Trophoblast cell (in vitro differentiated cells and primary cell): Measurements from ENCODE around the gene PFDN2.

ENCODE experiments used
- DNase-seq, 2 donors: peaks; one replicate each; pipeline ENCODE4 v3.0.0-alpha.2; 2016
- H2AFZ ChIP-seq: 2 replicates; pipeline ENCODE4 v1.6.1; 2013; ENCODE audit warnings: low read length, moderate library complexity, mild to moderate bottlenecking; ENCODE audit not compliant: insufficient read depth, poor library complexity
- H2AK5ac ChIP-seq: 2 replicates; pipeline ENCODE4 v1.6.1; 2013; ENCODE audit warnings: mild to moderate bottlenecking, low read length
- H2BK120ac ChIP-seq: 2 replicates; pipeline ENCODE4 v1.6.1; 2013; ENCODE audit warnings: low read length, mild to moderate bottlenecking, moderate library complexity; ENCODE audit not compliant: insufficient read depth, poor library complexity
- H2BK12ac ChIP-seq: 2 replicates; pipeline ENCODE4 v1.6.1; 2013; ENCODE audit warnings: mild to moderate bottlenecking, low read length, moderate library complexity
- H2BK5ac ChIP-seq: 2 replicates; pipeline ENCODE4 v1.6.1; 2013; ENCODE audit warnings: low read length, low read depth, moderate library complexity, mild to moderate bottlenecking; ENCODE audit not compliant: poor library complexity
- H3K14ac ChIP-seq: 2 replicates; pipeline ENCODE4 v1.6.1; 2013; ENCODE audit warnings: mild to moderate bottlenecking, low read length
- H3K18ac ChIP-seq: 2 replicates; pipeline ENCODE4 v1.6.1; 2013; ENCODE audit warnings: mild to moderate bottlenecking, low read length
- H3K23ac ChIP-seq: 2 replicates; pipeline ENCODE4 v1.6.1; 2013; ENCODE audit warnings: low read length
- H3K27ac ChIP-seq: 2 replicates; pipeline ENCODE4 v1.5.1; 2013; ENCODE audit warnings: low read depth, mild to moderate bottlenecking, inconsistent platforms, low read length, moderate library complexity
- H3K27me3 ChIP-seq: 2 replicates; pipeline ENCODE4 v1.6.1; 2013; ENCODE audit warnings: inconsistent platforms, mild to moderate bottlenecking, low read length, moderate library complexity; ENCODE audit not compliant: insufficient read depth
- H3K36me3 ChIP-seq, 2 experiments: 1 replicate in 1 of 2; 2 replicates in 1 of 2; pipeline ENCODE4 v1.6.1; 2013; ENCODE audit warnings: low read length in 2 of 2, mild to moderate bottlenecking in 2 of 2, moderate library complexity in 1 of 2; ENCODE audit not compliant: insufficient read depth in 2 of 2, control insufficient read depth in 1 of 2
- H3K4ac ChIP-seq: 2 replicates; pipeline ENCODE4 v1.6.1; 2013; ENCODE audit warnings: low read depth, mild to moderate bottlenecking, low read length, moderate library complexity
- H3K4me1 ChIP-seq, 2 experiments: 1 replicate in 1 of 2; 2 replicates in 1 of 2; pipeline ENCODE4 v1.6.1; 2013; ENCODE audit warnings: low read length in 2 of 2, mild to moderate bottlenecking in 2 of 2, moderate library complexity in 1 of 2; ENCODE audit not compliant: insufficient read depth in 2 of 2, control insufficient read depth in 1 of 2
- H3K4me2 ChIP-seq: 2 replicates; pipeline ENCODE4 v1.6.1; 2013; ENCODE audit warnings: inconsistent platforms, mild to moderate bottlenecking, low read length, moderate library complexity
- H3K4me3 ChIP-seq: 2 replicates; pipeline ENCODE4 v1.5.1; 2013; ENCODE audit warnings: mild to moderate bottlenecking, low read depth, low read length, inconsistent platforms
- H3K79me1 ChIP-seq: one replicate; pipeline ENCODE4 v1.6.1; 2013; ENCODE audit warnings: low read length
- H3K79me2 ChIP-seq: 2 replicates; pipeline ENCODE4 v1.6.1; 2013; ENCODE audit warnings: low read length, mild to moderate bottlenecking; ENCODE audit not compliant: control insufficient read depth, insufficient read depth, poor library complexity
- H3K9ac ChIP-seq: 2 replicates; pipeline ENCODE4 v1.6.1; 2013; ENCODE audit warnings: mild to moderate bottlenecking, low read length
- H3K9me3 ChIP-seq: 2 replicates; pipeline ENCODE4 v1.6.1; 2013; ENCODE audit warnings: low read depth, mild to moderate bottlenecking, control low read depth, inconsistent platforms, low read length; ENCODE audit not compliant: insufficient read depth
- H4K12ac ChIP-seq: 2 replicates; pipeline ENCODE4 v1.6.1; 2013; ENCODE audit warnings: low read depth, mild to moderate bottlenecking, low read length, moderate library complexity
- H4K8ac ChIP-seq: 2 replicates; pipeline ENCODE4 v1.6.1; 2013; ENCODE audit warnings: low read depth, mild to moderate bottlenecking, low read length, moderate library complexity
- H4K91ac ChIP-seq: one replicate; pipeline ENCODE4 v1.6.1; 2013; ENCODE audit warnings: low read depth, mild to moderate bottlenecking, low read length, moderate library complexity
- WGBS: extraction: QIAGEN DNeasy Blood & Tissue Kit; methylation state at CpG from one replicate; pipeline ENCODE4 v1.1.7; 2013; ENCODE audit warnings: missing lambda C conversion rate; ENCODE audit not compliant: insufficient read length, insufficient coverage; ENCODE audit errors: extremely low coverage; 5-methylcytosine and 5-hydroxymethylcytosine counted together

PFDN2 gene

DNA sequence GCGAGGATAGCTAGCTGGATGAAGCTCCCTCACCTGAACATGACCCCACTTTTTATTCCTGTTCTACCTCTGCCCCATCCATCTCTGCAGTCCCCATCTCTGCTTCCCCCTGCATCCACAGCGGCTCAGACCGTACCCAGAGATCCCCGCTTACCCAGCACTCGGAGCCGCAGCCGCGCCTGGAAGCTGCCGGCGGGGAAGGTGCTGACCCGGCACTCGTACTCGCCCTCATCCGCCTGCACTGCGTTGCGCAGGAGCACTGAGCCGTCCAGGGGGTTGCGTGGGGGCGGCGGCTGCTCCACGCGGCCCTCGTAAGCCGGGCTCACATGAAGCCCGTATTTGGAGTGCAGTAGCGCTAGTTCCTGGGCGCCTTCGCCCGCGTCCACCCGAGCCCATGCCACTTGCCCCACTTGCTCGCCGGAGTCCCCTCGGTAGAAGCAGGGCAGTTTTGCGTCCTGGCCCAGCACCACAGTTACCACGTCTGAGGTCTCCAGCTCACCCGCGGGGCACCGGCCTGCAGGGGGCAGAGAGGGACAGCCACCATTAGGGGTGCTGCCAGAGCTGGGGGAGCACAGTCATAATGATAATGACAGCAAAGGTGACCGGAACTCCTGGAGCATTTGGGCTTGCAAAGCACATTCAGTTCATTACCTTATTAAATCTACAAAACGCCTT is 38.3 kb downstream of the PFDN2 start:
- peaks cover 47 to 55% of the 10 kb centered on the region in 2 experiments for H3K4me1 ChIP-seq
- peaks cover 53% of the 10 kb centered on the region for H3K79me1 ChIP-seq
- H3K27ac ChIP-seq, result peak overlapping the region; percentile 81
- H3K36me3 ChIP-seq, result peaks cover 10 to 11% of the 10 kb centered on the region in 2 experiments
- H2AK5ac ChIP-seq, result peak overlapping the region; percentile 64
- peak overlapping the region; percentile 0 for H2BK12ac ChIP-seq
- no peak overlapping the region for H3K23ac ChIP-seq
- no peak overlapping the region for H4K8ac ChIP-seq
- H3K18ac ChIP-seq, result peak overlapping the region; percentile 2
- H3K9me3 ChIP-seq, result peaks cover 2% of the 10 kb centered on the region
- no CpG with 5 or more reads among the region's 41 CpGs for WGBS
- H4K91ac ChIP-seq, result peak overlapping the region; percentile 97
- H2BK5ac ChIP-seq, result peak overlapping the region; percentile 5
- H3K4me2 ChIP-seq, result no peak overlapping the region
- no peaks in the 10 kb centered on the region for H3K27me3 ChIP-seq
- no peak for DNase-seq
- no peak overlapping the region for H4K12ac ChIP-seq
- H3K14ac ChIP-seq, result peak overlapping the region; percentile 56
- peak overlapping the region; percentile 2 for H3K4ac ChIP-seq
- no peak overlapping the region for H2AFZ ChIP-seq
- peak overlapping the region; percentile 67 for H2BK120ac ChIP-seq
- no peak overlapping the region for H3K9ac ChIP-seq
- H3K4me3 ChIP-seq, result no peak overlapping the region
- peaks cover 9% of the 10 kb centered on the region for H3K79me2 ChIP-seq

DNA sequence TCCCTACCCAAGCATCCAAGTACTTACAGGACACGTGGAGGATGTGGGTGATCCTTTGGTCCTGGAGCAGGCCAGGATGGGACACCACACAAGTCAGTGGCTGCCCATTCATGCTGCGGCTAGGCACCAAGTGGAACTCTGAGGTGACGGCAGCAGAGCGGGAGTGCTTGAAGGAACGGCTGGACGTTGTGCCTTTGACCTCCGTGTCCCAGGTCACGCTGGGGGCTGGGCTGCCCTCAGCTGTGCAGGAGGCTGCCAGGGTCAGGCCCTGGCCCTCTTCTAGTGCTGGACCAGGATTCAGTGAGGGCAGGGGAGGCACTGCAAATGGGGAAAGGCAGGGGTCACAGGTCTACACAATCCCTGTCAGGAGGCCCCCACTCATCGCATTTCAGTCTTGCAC is 40.4 kb downstream of the PFDN2 start:
- Histone ChIP-seq H3K4me2 (no peak overlapping the region), H3K18ac (no peak overlapping the region), H3K79me1 (peaks cover 40% of the 10 kb centered on the region), H3K79me2 (peaks cover 3% of the 10 kb centered on the region), H3K36me3 (peaks cover 18% of the 10 kb centered on the region in 2 experiments), H3K27ac (no peak overlapping the region), H3K23ac (no peak overlapping the region), H3K9me3 (peaks cover 2% of the 10 kb centered on the region), H2BK120ac (no peak overlapping the region), H2BK12ac (peak overlapping the region; percentile 53), H2AFZ (no peak overlapping the region), H3K14ac (no peak overlapping the region), H3K9ac (no peak overlapping the region), H4K8ac (no peak overlapping the region), H2AK5ac (peak overlapping the region; percentile 1), H3K4me1 (peaks cover 37 to 48% of the 10 kb centered on the region in 2 experiments), H4K91ac (no peak overlapping the region), H4K12ac (no peak overlapping the region), H3K4ac (no peak overlapping the region), H2BK5ac (peak overlapping the region; percentile 19), H3K4me3 (no peak overlapping the region), H3K27me3 (no peaks in the 10 kb centered on the region)
- WGBS, result no CpG with 5 or more reads among the region's 9 CpGs
- no peak for DNase-seq

DNA sequence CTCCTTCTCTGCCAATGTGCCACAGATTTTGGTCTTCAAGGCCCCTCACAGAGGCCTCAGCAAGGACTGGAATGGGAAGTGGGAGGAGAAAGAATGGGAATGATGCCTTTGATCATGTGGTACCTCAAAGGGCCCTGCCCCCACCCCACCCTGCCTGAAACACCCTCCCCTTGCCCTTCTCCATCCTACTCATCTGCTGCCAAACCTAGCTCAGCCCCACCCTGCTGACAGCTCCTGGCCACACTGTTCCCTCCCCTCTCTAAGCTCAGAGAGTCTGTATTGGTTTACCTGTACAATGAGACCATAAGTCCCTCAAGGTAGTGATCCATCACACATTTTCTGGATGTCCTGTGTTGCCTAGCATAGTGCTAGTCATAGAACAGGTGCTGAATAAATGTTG is 41.4 kb downstream of the PFDN2 start:
- H4K8ac ChIP-seq, result no peak overlapping the region
- H3K23ac ChIP-seq, result no peak overlapping the region
- H3K4me1 ChIP-seq, result peaks cover 31 to 45% of the 10 kb centered on the region in 2 experiments
- no peak overlapping the region for H2BK120ac ChIP-seq
- H4K91ac ChIP-seq, result no peak overlapping the region
- peak overlapping the region; percentile 51 for H2BK12ac ChIP-seq
- no peak overlapping the region for H3K14ac ChIP-seq
- H3K9me3 ChIP-seq, result peaks cover 2% of the 10 kb centered on the region
- H3K4me3 ChIP-seq, result no peak overlapping the region
- peaks cover 2% of the 10 kb centered on the region for H3K79me2 ChIP-seq
- H2BK5ac ChIP-seq, result no peak overlapping the region
- H4K12ac ChIP-seq, result no peak overlapping the region
- no peak overlapping the region for H3K4ac ChIP-seq
- H2AK5ac ChIP-seq, result no peak overlapping the region
- no peak overlapping the region for H3K9ac ChIP-seq
- H3K27me3 ChIP-seq, result no peaks in the 10 kb centered on the region
- H2AFZ ChIP-seq, result no peak overlapping the region
- no peak overlapping the region for H3K18ac ChIP-seq
- H3K27ac ChIP-seq, result no peak overlapping the region
- H3K4me2 ChIP-seq, result no peak overlapping the region
- peaks cover 34% of the 10 kb centered on the region for H3K79me1 ChIP-seq
- no peak for DNase-seq
- peaks cover 21 to 22% of the 10 kb centered on the region in 2 experiments for H3K36me3 ChIP-seq

DNA sequence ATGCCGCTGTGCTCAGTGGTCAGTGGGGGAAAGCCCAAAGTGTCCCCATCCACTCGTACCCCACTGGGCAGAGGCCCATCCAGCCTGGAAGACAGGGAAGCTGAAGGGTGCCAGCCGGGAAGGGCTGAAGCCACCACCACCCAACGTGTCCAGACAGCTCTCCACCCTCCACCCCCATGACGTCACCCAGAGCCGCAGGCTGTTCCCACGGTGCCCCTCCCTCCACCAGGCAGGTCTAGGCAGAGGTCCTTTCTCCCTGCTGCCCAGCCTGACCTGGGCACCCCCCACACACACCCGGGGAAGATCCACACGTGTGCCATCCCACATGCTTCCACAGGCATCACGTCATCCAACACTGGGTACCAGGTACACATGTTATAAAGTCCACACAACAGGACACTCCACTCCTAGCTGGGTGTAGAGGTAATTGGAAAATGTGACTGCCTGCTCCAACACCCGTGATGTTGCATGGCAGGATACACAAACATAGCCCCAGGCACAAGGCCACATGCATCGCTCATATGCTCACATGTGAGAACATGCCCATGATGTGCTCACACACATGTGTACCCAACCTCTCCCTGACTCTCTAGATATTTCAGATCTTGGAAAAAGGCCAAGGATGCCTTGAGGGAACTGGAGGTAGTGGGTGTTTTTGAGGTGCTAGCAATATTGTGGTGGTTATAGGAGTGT is 43.0 kb downstream of the PFDN2 start:
- no CpG with 5 or more reads among the region's 12 CpGs for WGBS
- Histone ChIP-seq H2BK12ac (peak overlapping the region; percentile 70), H4K91ac (peak overlapping the region; percentile 74), H4K12ac (no peak overlapping the region), H3K4me1 (peaks cover 17 to 29% of the 10 kb centered on the region in 2 experiments), H2BK120ac (peak overlapping the region; percentile 18), H3K27ac (no peak overlapping the region), H3K14ac (peak overlapping the region; percentile 19), H2BK5ac (peak overlapping the region; percentile 11), H2AK5ac (peak overlapping the region; percentile 67), H3K23ac (no peak overlapping the region), H2AFZ (no peak overlapping the region), H3K9me3 (peaks cover 2% of the 10 kb centered on the region), H3K4me3 (no peak overlapping the region), H3K36me3 (peaks cover 21 to 25% of the 10 kb centered on the region in 2 experiments), H3K79me1 (peaks cover 20% of the 10 kb centered on the region), H3K27me3 (no peaks in the 10 kb centered on the region), H3K4me2 (no peak overlapping the region), H3K4ac (no peak overlapping the region), H3K18ac (peak overlapping the region; percentile 26), H4K8ac (no peak overlapping the region), H3K9ac (no peak overlapping the region), H3K79me2 (no peaks in the 10 kb centered on the region)
- DNase-seq, result peak; percentile 44 to 59
